IMR-90 (cell line): ENCODE results near the gene UFSP1. TPM values are rescaled to one million over a fixed set of nuclear protein-coding genes. Genes with fewer than 3 reads are reported as not detected.

Experiments used
- ATAC-seq: fragments of 200-7000 bp; cut with Tn5 transposase; 2 replicates; pipeline ENCODE4 v1.9.1; 2020; ENCODE audit warnings: low read depth, mild to moderate bottlenecking, moderate library complexity
- BruUV-seq: library from RNA; stranded (reverse); fragments of 400-500 nt; replicated peaks from 2 replicates; lab custom pipeline; 2021; lab: Mats Ljungman, UMichigan
- CTCF ChIA-PET: fragments of 300-600 bp; formaldehyde crosslinking; extraction: SDS; loops from one replicate; lab custom pipeline; 2021; ENCODE audit warnings: antibody characterized with exemption; lab: Yijun Ruan, JAX
- POLR2A ChIA-PET: fragments of 300-600 bp; sonication (Branson Sonifier 250); formaldehyde crosslinking; loops from one replicate; lab custom pipeline; 2022; ENCODE audit warnings: antibody characterized with exemption; ENCODE audit not compliant: unreplicated experiment; lab: Charles Lee
- DNase-seq: peaks from one replicate; pipeline ENCODE4 v3.0.0; 2013
- H2AFZ ChIP-seq: replicated peaks from 2 replicates; pipeline ENCODE3; 2013; ENCODE audit warnings: low read length, mild to moderate bottlenecking; ENCODE audit not compliant: poor library complexity
- H2AK5ac ChIP-seq: 2 replicates; pipeline ENCODE4 v1.6.1; 2013; ENCODE audit warnings: low read depth, low read length, inconsistent platforms
- H2AK9ac ChIP-seq: replicated peaks from 2 replicates; pipeline ENCODE3; 2013; ENCODE audit warnings: mild to moderate bottlenecking, low read depth, low read length, moderate library complexity; ENCODE audit not compliant: poor library complexity
- H2BK120ac ChIP-seq: 2 replicates; pipeline ENCODE4 v1.6.1; 2013; ENCODE audit warnings: low read depth, low read length, inconsistent platforms
- H2BK15ac ChIP-seq: 3 replicates; pipeline ENCODE4 v1.6.1; 2013; ENCODE audit warnings: low read depth, low read length, inconsistent platforms
- H2BK20ac ChIP-seq: 2 replicates; pipeline ENCODE4 v1.6.1; 2013; ENCODE audit warnings: low read depth, mild to moderate bottlenecking, inconsistent platforms, low read length, moderate library complexity
- H2BK5ac ChIP-seq: 2 replicates; pipeline ENCODE4 v1.6.1; 2013; ENCODE audit warnings: mild to moderate bottlenecking, low read depth, low read length, inconsistent platforms; ENCODE audit not compliant: poor library complexity, severe bottlenecking
- H3K14ac ChIP-seq: replicated peaks from 2 replicates; pipeline ENCODE4 v1.6.1; 2013; ENCODE audit warnings: low read depth, low read length, inconsistent platforms
- H3K18ac ChIP-seq: 2 replicates; pipeline ENCODE4 v1.6.1; 2013; ENCODE audit warnings: low read depth, low read length, control low read depth
- H3K23ac ChIP-seq: 2 replicates; pipeline ENCODE4 v1.6.1; 2013; ENCODE audit warnings: low read depth, low read length, inconsistent platforms
- H3K27ac ChIP-seq: 2 replicates; pipeline ENCODE4 v1.5.1; 2013; ENCODE audit warnings: mild to moderate bottlenecking, control low read depth, low read length; ENCODE audit not compliant: insufficient read depth
- H3K27me3 ChIP-seq: 2 replicates; pipeline ENCODE4 v1.6.1; 2013; ENCODE audit warnings: low read length; ENCODE audit not compliant: control insufficient read depth, insufficient read depth
- H3K36me3 ChIP-seq: 2 replicates; pipeline ENCODE4 v1.6.1; 2013; ENCODE audit warnings: low read length, mixed read lengths; ENCODE audit not compliant: control insufficient read depth, insufficient read depth
- H3K4ac ChIP-seq: 2 replicates; pipeline ENCODE4 v1.6.1; 2013; ENCODE audit warnings: low read depth, low read length, inconsistent platforms
- H3K4me1 ChIP-seq: 2 replicates; pipeline ENCODE4 v1.6.1; 2013; ENCODE audit warnings: low read length, mixed read lengths; ENCODE audit not compliant: control insufficient read depth, insufficient read depth
- H3K4me2 ChIP-seq: 2 replicates; pipeline ENCODE4 v1.6.1; 2013; ENCODE audit warnings: low read depth, mild to moderate bottlenecking, control low read depth, low read length, moderate library complexity
- H3K4me3 ChIP-seq: 2 replicates; pipeline ENCODE4 v1.5.1; 2013; ENCODE audit warnings: low read depth, mild to moderate bottlenecking, control low read depth, low read length, moderate library complexity; ENCODE audit not compliant: insufficient read depth
- H3K56ac ChIP-seq: 2 replicates; pipeline ENCODE4 v1.6.1; 2013; ENCODE audit warnings: low read length, inconsistent platforms; ENCODE audit not compliant: insufficient read depth; ENCODE audit errors: extremely low read depth
- H3K79me1 ChIP-seq, 2 experiments: 2 replicates each; pipeline ENCODE4 v1.6.1; 2013; ENCODE audit warnings: low read length in 2 of 2, inconsistent platforms in 1 of 2, low read depth in 1 of 2
- H3K9ac ChIP-seq: 2 replicates; pipeline ENCODE4 v1.6.1; 2013; ENCODE audit warnings: low read depth, low read length, control low read depth
- H3K9me1 ChIP-seq: 2 replicates; pipeline ENCODE4 v1.6.1; 2013; ENCODE audit warnings: low read length, inconsistent platforms; ENCODE audit not compliant: insufficient read depth
- H3K9me3 ChIP-seq: 2 replicates; pipeline ENCODE4 v1.6.1; 2013; ENCODE audit warnings: low read length; ENCODE audit not compliant: control insufficient read depth, insufficient read depth
- H4K20me1 ChIP-seq: 2 replicates; pipeline ENCODE4 v1.6.1; 2013; ENCODE audit warnings: low read length, inconsistent platforms; ENCODE audit not compliant: insufficient read depth
- H4K5ac ChIP-seq: 2 replicates; pipeline ENCODE4 v1.6.1; 2013; ENCODE audit warnings: mild to moderate bottlenecking, low read depth, low read length, control low read depth
- H4K8ac ChIP-seq, 2 experiments: 2 replicates each; pipeline ENCODE4 v1.6.1; 2013; ENCODE audit warnings: low read depth in 2 of 2, low read length in 2 of 2, control low read depth in 1 of 2, inconsistent platforms in 1 of 2
- H4K91ac ChIP-seq: 2 replicates; pipeline ENCODE4 v1.6.1; 2013; ENCODE audit warnings: low read depth, low read length, inconsistent platforms; ENCODE audit not compliant: insufficient read depth
- CEBPB ChIP-seq: IDR thresholded peaks from 2 replicates; pipeline ENCODE4 v1.6.1; 2012; ENCODE audit warnings: low read depth, low read length, improper control_type of control experiment
- CTCF ChIP-seq: conservative IDR thresholded peaks from 2 replicates; pipeline ENCODE4 v1.5.1; 2012; ENCODE audit warnings: mild to moderate bottlenecking, low read depth, low read length, improper control_type of control experiment
- FOS ChIP-seq: fragments of 150-350 bp; IDR thresholded peaks from 2 replicates; pipeline ENCODE4 v1.6.1; 2016; ENCODE audit warnings: low read depth, low read length
- MAFK ChIP-seq: IDR thresholded peaks from 2 replicates; pipeline ENCODE4 v1.6.1; 2012; ENCODE audit warnings: low read depth, low read length, improper control_type of control experiment
- MXI1 ChIP-seq: IDR thresholded peaks from 2 replicates; pipeline ENCODE4 v1.6.1; 2012; ENCODE audit warnings: low read depth, mild to moderate bottlenecking, low read length, moderate library complexity, borderline replicate concordance
- POLR2A ChIP-seq: IDR thresholded peaks from 2 replicates; pipeline ENCODE4 v1.6.1; 2012; ENCODE audit warnings: mild to moderate bottlenecking, low read depth, low read length
- SMC3 ChIP-seq: fragments of 150-350 bp; IDR thresholded peaks from 2 replicates; pipeline ENCODE4 v1.6.1; 2016; ENCODE audit warnings: low read depth, mild to moderate bottlenecking, antibody characterized with exemption, low read length, moderate library complexity
- WGBS, 2 experiments: methylation state at CpG; one replicate each; pipeline versions ENCODE4 v1.1.5 to v1.1.7; 2013; ENCODE audit warnings: missing lambda C conversion rate in 2 of 2; ENCODE audit not compliant: insufficient read length in 1 of 2; ENCODE audit errors: extremely low coverage in 2 of 2; 5-methylcytosine and 5-hydroxymethylcytosine counted together
- dilution Hi-C: fragments of 300-500 bp; cut with HindIII; formaldehyde crosslinking; loops from one replicate; pipeline ENCODE4 v1.14.3; 2018; ENCODE audit warnings: low sequenced_read_pairs; ENCODE audit not compliant: unreplicated experiment
- in situ Hi-C: fragments of 300-500 bp; cut with MboI; formaldehyde crosslinking; loops from 3 replicates; pipeline ENCODE4 v1.14.3; 2019; ENCODE audit warnings: low sequenced_read_pairs, inconsistent platforms, mixed read lengths
- intact Hi-C: fragments of 100-400 bp; cut with micrococcal nuclease; formaldehyde crosslinking; loops from 2 replicates; pipeline ENCODE4 v1.10.0; 2022
- polyA plus RNA-seq, 3 experiments: library from polyadenylated mRNA; depleted of rRNA; stranded (reverse); fragments of >200 nt; gene quantifications; 2 replicates each; pipeline ENCODE4 v1.2.3, GENCODE V29; 2012; ENCODE audit warnings: low replicate concordance in 1 of 3
- total RNA-seq: library from RNA; depleted of rRNA; stranded (reverse); fragments of >200 nt; gene quantifications from 2 replicates; pipeline ENCODE4 v1.2.3, GENCODE V29; 2012
- TF ChIP-seq, protein P1 (sequence below): fragments of 150-350 bp; IDR thresholded peaks from 2 replicates; pipeline ENCODE4 v1.6.1; 2017; ENCODE audit warnings: mild to moderate bottlenecking, antibody characterized with exemption, low read length, low read depth

Gene UFSP1
- total and polyA plus RNA-seq, 2 of the 4 experiments (the other 2 are of a cell fraction), result 0.36 to 1.0 TPM

- BruUV-seq, result no TSS peak
- Histone ChIP-seq H3K4me2 (no peak overlapping the region), H3K56ac (no peak overlapping the region), H3K79me1 (no peaks in the 10 kb centered on the region), H2AK5ac (no peak overlapping the region), H2BK120ac (no peak overlapping the region), H3K9me3 (no peaks in the 10 kb centered on the region), H3K9me1 (no peaks in the 10 kb centered on the region; the same call in 1 of the 2 replicates), H3K4me3 (no peak overlapping the region), H3K9ac (no peak overlapping the region), H3K23ac (no peak overlapping the region), H2BK15ac (no peak overlapping the region), H2AFZ (no peak overlapping the region), H2AK9ac (no peak overlapping the region), H3K27ac (no peak overlapping the region), H3K14ac (no peak overlapping the region), H4K8ac (no peak overlapping the region), H3K4ac (no peak overlapping the region), H2BK20ac (no peak overlapping the region), H4K5ac (no peak overlapping the region), H3K27me3 (no peaks in the 10 kb centered on the region), H4K91ac (no peak overlapping the region), H4K20me1 (no peaks in the 10 kb centered on the region; the same call in 1 of the 2 replicates), H3K18ac (no peak overlapping the region), H3K36me3 (no peaks in the 10 kb centered on the region), H2BK5ac (no peak overlapping the region), H3K4me1 (no peaks in the 10 kb centered on the region)
- WGBS, 2 experiments, result no CpG with 5 or more reads among the region's 4 CpGs
- ATAC-seq (no peak), DNase-seq (no peak)
- no peak for TF ChIP-seq MXI1
- no peak for TF ChIP-seq MAFK
- no peak for TF ChIP-seq FOS
- TF ChIP-seq, protein P1, sequence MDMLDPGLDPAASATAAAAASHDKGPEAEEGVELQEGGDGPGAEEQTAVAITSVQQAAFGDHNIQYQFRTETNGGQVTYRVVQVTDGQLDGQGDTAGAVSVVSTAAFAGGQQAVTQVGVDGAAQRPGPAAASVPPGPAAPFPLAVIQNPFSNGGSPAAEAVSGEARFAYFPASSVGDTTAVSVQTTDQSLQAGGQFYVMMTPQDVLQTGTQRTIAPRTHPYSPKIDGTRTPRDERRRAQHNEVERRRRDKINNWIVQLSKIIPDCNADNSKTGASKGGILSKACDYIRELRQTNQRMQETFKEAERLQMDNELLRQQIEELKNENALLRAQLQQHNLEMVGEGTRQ, result no peak
- no peak for TF ChIP-seq CTCF
- TF ChIP-seq SMC3, result no peak
- TF ChIP-seq POLR2A, result no peak
- no peak for TF ChIP-seq CEBPB
- ChIA-PET POLR2A (no interaction called here), CTCF (interaction anchor here (0.7 kb wide), 1 partner anchor 20 kb away, joined by 5 read pairs; the partner anchor contains the start of gene EPHB4)
- in situ Hi-C loops, result no loop called here
- intact Hi-C loops, result no loop called here
- dilution Hi-C loops, result no loop called here
Observed at GRCh38 chr7:100847360-100847759, 42.2 kb downstream of the UFSP1 start.
